ENCODE measurements around the gene DNAJC18.

Gene DNAJC18

DNA sequence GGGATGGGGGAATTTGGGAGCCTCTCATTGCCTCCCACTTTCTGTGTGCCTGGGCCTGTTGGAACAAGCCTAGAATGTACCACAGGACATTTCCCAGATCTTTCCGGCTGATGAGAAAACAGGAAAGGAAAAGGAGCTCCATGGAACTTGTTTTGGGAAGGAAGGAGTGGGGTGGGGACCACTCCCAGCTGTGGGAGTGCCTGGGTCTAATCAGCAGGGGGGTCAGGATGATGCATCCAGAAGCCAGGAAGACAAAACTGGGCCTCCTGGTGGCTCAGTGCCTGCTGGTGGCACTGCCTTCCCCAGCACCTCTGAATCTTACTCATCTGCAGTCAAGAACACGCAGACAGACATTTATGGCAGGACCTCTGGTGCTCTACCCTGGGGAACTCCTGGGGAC lies 34.2 kb upstream of the DNAJC18 start (continued):
- TF ChIP-seq ZNF248 (tag by site-specific recombination; IDR thresholded peaks at IDR 0.05) (no peak), GLIS1 (tag by site-specific recombination; IDR thresholded peaks at IDR 0.05) (peak; percentile 97), PRDM1 (tag by site-specific recombination; IDR thresholded peaks at IDR 0.05) (0 out of 2 replicates have a peak, but pooled peaks have one; percentile 27), ZBTB17 (tag by site-specific recombination; IDR thresholded peaks at IDR 0.05) (no peak), ZNF623 (tag by site-specific recombination; IDR thresholded peaks at IDR 0.05) (no peak), ZNF473 (tag by site-specific recombination; IDR thresholded peaks at IDR 0.05) (no peak), ZNF776 (tag by site-specific recombination; IDR thresholded peaks at IDR 0.05; ENCODE audit: borderline replicate concordance) (no peak), ZSCAN16 (tag by site-specific recombination; IDR thresholded peaks at IDR 0.05) (no peak), ZNF548 (tag by site-specific recombination; IDR thresholded peaks at IDR 0.05) (no peak), ZNF292 (tag by site-specific recombination; IDR thresholded peaks at IDR 0.05; ENCODE audit: borderline replicate concordance, low read depth) (no peak), KLF1 (tag by site-specific recombination; IDR thresholded peaks at IDR 0.05) (peak; percentile 44), MYNN (tag by site-specific recombination; IDR thresholded peaks at IDR 0.05; ENCODE audit: borderline replicate concordance) (no peak), ZFHX2 (tag by site-specific recombination; conservative IDR thresholded peaks at IDR 0.05) (peak; percentile 77), SP3 (tag by site-specific recombination; IDR thresholded peaks at IDR 0.05) (no peak), ZNF140 (tag by site-specific recombination; IDR thresholded peaks at IDR 0.05) (no peak)
- TF ChIP-seq, protein P1, sequence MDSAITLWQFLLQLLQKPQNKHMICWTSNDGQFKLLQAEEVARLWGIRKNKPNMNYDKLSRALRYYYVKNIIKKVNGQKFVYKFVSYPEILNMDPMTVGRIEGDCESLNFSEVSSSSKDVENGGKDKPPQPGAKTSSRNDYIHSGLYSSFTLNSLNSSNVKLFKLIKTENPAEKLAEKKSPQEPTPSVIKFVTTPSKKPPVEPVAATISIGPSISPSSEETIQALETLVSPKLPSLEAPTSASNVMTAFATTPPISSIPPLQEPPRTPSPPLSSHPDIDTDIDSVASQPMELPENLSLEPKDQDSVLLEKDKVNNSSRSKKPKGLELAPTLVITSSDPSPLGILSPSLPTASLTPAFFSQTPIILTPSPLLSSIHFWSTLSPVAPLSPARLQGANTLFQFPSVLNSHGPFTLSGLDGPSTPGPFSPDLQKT (IDR thresholded peaks at IDR 0.05; ENCODE audit: borderline replicate concordance, low read depth, low read length), result no peak
- TF ChIP-seq, protein P2, sequence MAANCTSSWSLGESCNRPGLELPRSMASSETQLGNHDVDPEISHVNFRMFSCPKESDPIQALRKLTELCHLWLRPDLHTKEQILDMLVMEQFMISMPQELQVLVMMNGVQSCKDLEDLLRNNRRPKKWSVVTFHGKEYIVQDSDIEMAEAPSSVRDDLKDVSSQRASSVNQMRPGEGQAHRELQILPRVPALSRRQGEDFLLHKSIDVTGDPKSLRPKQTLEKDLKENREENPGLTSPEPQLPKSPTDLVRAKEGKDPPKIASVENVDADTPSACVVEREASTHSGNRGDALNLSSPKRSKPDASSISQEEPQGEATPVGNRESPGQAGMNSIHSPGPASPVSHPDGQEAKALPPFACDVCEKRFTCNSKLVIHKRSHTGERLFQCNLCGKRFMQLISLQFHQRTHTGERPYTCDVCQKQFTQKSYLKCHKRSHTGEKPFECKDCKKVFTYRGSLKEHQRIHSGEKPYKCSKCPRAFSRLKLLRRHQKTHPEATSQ (tag by site-specific recombination; IDR thresholded peaks at IDR 0.05), result no peak
- TF ChIP-seq, protein P3, sequence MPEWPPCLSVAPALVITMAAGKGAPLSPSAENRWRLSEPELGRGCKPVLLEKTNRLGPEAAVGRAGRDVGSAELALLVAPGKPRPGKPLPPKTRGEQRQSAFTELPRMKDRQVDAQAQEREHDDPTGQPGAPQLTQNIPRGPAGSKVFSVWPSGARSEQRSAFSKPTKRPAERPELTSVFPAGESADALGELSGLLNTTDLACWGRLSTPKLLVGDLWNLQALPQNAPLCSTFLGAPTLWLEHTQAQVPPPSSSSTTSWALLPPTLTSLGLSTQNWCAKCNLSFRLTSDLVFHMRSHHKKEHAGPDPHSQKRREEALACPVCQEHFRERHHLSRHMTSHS (tag by site-specific recombination; IDR thresholded peaks at IDR 0.05), result no peak
- TF ChIP-seq, protein P4, sequence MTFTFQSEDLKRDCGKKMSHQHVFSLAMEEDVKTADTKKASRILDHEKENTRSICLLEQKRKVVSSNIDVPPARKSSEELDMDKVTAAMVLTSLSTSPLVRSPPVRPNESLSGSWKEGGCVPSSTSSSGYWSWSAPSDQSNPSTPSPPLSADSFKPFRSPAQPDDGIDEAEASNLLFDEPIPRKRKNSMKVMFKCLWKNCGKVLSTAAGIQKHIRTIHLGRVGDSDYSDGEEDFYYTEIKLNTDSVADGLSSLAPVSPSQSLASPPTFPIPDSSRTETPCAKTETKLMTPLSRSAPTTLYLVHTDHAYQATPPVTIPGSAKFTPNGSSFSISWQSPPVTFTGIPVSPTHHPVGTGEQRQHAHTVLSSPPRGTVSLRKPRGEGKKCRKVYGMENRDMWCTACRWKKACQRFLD (tag by site-specific recombination; IDR thresholded peaks at IDR 0.05), result no peak

DNA sequence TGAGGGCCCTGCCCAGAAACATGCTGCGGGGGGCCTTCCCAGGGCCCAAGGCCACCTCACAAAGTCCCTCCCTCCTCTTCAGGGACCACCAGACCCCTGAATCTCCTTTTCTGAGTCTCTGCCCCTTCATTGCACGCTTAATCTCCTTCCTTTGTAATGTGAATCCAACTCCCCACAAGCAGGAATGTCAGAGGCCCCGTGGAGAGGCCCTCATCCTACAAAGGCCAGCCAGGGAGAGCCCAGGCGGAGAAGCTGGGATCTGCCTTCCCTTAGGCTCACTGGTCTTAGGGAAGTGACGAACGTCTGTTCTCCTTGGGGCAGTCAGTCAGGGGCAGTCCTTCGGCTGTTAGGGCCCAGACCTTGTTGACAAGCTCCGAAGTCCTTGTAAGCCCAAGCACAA lies 33.8 kb upstream of the DNAJC18 start:
- no peaks in the 10 kb centered on the region for H3K9me3 ChIP-seq (ENCODE audit: control insufficient read depth, insufficient read depth, low read depth, low read length)
- peaks cover 0 to 28% of the 10 kb centered on the region in 2 experiments; a peak in 1 of 3 replicates for H3K36me3 ChIP-seq (ENCODE audit: control insufficient read depth in 2 of 2, insufficient read depth in 1 of 2, low read length in 2 of 2)
- CTCF ChIA-PET, result interaction anchor here (0.9 kb wide), 1 partner anchor 50 kb away, joined by 5 read pairs; no protein-coding TSS in a partner anchor
- H3K4me1 ChIP-seq (ENCODE audit: control insufficient read depth, insufficient read depth, low read length), result no peaks in the 10 kb centered on the region
- no peak overlapping the region for H3K4me3 ChIP-seq (ENCODE audit: low read depth, low read length)
- TF ChIP-seq ZNF670 (tag by site-specific recombination; IDR thresholded peaks at IDR 0.05; ENCODE audit: low read depth) (no peak), KLF10 (tag by site-specific recombination; IDR thresholded peaks at IDR 0.05) (no peak), ZNF202 (tag by site-specific recombination; IDR thresholded peaks at IDR 0.05; ENCODE audit: borderline replicate concordance) (no peak), ZFP41 (tag by site-specific recombination; IDR thresholded peaks at IDR 0.05; ENCODE audit: borderline replicate concordance) (no peak), ZNF10 (tag by site-specific recombination; IDR thresholded peaks at IDR 0.05) (no peak), ZNF394 (tag by site-specific recombination; IDR thresholded peaks at IDR 0.05; ENCODE audit: borderline replicate concordance) (peak; percentile 39; the same call in 1 of the 2 replicates), ZNF248 (tag by site-specific recombination; IDR thresholded peaks at IDR 0.05) (no peak)
- TF ChIP-seq, protein P5, sequence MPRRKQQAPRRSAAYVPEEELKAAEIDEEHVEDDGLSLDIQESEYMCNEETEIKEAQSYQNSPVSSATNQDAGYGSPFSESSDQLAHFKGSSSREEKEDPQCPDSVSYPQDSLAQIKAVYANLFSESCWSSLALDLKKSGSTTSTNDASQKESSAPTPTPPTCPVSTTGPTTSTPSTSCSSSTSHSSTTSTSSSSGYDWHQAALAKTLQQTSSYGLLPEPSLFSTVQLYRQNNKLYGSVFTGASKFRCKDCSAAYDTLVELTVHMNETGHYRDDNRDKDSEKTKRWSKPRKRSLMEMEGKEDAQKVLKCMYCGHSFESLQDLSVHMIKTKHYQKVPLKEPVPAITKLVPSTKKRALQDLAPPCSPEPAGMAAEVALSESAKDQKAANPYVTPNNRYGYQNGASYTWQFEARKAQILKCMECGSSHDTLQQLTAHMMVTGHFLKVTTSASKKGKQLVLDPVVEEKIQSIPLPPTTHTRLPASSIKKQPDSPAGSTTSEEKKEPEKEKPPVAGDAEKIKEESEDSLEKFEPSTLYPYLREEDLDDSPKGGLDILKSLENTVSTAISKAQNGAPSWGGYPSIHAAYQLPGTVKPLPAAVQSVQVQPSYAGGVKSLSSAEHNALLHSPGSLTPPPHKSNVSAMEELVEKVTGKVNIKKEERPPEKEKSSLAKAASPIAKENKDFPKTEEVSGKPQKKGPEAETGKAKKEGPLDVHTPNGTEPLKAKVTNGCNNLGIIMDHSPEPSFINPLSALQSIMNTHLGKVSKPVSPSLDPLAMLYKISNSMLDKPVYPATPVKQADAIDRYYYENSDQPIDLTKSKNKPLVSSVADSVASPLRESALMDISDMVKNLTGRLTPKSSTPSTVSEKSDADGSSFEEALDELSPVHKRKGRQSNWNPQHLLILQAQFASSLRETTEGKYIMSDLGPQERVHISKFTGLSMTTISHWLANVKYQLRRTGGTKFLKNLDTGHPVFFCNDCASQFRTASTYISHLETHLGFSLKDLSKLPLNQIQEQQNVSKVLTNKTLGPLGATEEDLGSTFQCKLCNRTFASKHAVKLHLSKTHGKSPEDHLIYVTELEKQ (tag by site-specific recombination; IDR thresholded peaks at IDR 0.05; ENCODE audit: borderline replicate concordance), result no peak
- TF ChIP-seq, protein P6, sequence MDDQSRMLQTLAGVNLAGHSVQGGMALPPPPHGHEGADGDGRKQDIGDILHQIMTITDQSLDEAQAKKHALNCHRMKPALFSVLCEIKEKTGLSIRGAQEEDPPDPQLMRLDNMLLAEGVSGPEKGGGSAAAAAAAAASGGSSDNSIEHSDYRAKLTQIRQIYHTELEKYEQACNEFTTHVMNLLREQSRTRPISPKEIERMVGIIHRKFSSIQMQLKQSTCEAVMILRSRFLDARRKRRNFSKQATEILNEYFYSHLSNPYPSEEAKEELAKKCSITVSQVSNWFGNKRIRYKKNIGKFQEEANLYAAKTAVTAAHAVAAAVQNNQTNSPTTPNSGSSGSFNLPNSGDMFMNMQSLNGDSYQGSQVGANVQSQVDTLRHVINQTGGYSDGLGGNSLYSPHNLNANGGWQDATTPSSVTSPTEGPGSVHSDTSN (CRISPR knock-in tag; IDR thresholded peaks at IDR 0.05), result no peak
- POLR2A ChIA-PET, result no interaction called here
- no peak overlapping the region for H3K27ac ChIP-seq (ENCODE audit: extremely low read depth, low read depth, low read length)

Data from HEK293 (cell line).